HG03045 (cell line): ENCODE results near the gene CPTP.
A peak's percentile ranks its signal among the peaks of the same experiment; 100 is the strongest.

ENCODE experiments used
- ATAC-seq: cut with Tn5 transposase; IDR thresholded peaks from one replicate; pipeline ENCODE4 v1.9.1; 2021; ENCODE audit warnings: mild to moderate bottlenecking, moderate library complexity; ENCODE audit not compliant: unreplicated experiment

The CPTP gene

DNA sequence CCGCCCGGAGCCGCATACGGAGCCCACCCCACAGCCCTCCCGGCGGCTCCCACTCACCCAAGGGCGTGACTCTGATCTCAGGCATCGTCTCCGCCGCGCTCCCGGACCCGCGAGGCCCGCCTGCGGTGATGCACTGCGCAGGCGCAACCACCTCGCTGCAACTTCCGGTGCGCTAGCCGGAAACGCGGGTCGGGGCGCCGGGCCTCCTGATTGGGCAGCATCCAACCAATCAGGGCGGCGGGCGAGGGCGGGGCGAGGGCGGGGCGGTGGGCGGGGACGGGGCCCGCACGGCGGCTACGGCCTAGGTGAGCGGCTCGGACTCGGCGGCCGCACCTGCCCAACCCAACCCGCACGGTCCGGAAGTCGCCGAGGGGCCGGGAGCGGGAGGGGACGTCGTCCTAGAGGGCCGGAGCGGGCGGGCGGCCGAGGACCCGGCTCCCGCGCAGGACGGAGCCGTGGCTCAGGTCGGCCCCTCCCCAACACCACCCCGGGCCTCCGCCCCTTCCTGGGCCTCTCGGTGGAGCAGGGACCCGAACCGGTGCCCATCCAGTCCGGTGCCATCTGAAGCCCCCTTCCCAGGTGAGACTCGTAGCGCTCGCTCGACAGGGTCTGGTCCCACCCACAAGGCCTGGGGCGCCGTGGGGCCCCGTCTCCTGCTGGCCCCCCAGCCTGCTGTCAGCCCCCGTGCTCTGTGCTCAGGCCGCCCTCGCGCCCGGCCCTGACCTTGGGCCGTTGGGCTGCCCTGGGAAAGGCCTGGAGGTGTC, at the start of gene CPTP, which contains the start of gene INTS11:
TSS of gene CPTP (plus strand) at position 279 of the 764 bp plus-strand sequence. CDS start 2,109 bp downstream, outside the sequence.
TSS of gene INTS11 (minus strand) at position 137 of the 764 bp plus-strand sequence. CDS start at position 85, 52 bp downstream.
- ATAC-seq = peak; percentile 64

- no peak for ATAC-seq
Measured at GRCh38 chr1:1274931-1275431, 49.6 kb upstream of the CPTP start.

- ATAC-seq = no peak
Measured at GRCh38 chr1:1275836-1276235, 48.8 kb upstream of the CPTP start.

DNA sequence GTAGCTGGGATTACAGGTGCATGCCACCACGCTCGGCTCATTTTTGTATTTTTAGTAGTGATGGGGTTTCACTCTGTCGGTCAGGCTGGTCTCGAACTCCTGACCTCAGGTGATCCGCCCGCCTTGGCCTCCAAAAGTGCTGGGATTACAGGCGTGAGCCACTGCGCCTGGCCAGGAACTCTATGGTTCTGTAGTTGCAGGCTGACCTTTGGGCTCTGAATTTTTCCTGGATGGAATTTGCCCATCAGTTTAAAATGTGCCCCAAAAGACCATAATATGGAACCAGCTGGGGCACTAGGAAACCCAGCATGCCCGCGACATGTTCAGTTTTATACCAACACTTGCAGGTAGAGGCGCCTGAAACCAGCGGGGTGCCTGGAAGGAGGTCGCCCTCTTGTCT, 46.0 kb upstream of the CPTP start:
- ATAC-seq = no peak

DNA sequence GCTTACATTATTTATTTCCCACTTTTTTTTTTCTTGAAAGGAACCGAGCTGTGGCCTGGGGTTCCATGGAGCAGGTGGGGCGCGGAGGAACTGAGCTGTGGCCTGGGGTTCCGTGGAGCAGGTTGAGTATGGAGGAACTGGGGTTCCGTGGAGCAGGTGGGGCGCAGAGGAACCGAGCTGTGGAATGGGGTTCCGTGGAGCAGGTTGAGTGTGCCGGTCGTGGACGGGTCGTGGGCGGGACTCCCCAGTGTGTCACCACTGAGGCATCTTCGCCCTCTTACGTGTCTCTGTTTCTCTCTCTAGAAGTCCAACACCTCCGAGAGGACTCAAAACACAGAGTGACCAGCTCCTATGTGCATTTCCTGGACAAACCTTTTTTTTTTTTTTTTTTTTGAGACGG, 45.6 kb upstream of the CPTP start:
- ATAC-seq = no peak

DNA sequence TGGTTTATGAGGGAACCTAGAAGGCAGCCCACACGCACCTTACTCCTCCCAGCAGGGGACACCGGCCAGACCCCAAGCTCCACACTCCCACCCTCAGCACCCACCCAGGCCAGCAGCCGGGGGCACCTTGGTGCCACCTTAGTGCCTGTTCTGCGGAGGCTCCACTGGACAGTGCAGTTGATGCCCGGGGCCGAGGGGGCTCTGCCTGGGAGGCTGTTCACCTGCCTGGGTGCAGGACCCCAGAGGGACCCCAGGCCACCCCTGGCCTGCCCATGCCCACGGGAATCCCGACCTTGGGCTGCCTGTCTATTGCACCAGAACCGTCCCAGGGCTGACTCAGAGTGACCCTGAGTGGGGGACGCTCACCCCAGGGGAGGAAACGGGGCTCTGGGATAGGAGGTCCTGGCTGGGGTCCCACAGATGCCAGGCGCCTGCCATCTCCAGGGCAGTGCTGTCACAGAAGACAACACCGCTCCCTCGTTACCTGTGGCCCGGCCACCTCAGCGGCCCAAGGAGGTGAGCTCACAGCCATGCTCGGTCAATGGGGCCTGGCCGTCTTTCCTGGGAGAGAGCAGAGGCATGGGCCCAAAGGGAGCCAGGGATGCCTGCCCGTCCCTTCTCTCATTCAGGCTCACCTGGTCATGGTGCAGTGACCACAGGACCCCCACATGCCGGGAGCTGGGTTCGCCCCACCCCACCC, 43.7 kb upstream of the CPTP start:
- no peak for ATAC-seq

DNA sequence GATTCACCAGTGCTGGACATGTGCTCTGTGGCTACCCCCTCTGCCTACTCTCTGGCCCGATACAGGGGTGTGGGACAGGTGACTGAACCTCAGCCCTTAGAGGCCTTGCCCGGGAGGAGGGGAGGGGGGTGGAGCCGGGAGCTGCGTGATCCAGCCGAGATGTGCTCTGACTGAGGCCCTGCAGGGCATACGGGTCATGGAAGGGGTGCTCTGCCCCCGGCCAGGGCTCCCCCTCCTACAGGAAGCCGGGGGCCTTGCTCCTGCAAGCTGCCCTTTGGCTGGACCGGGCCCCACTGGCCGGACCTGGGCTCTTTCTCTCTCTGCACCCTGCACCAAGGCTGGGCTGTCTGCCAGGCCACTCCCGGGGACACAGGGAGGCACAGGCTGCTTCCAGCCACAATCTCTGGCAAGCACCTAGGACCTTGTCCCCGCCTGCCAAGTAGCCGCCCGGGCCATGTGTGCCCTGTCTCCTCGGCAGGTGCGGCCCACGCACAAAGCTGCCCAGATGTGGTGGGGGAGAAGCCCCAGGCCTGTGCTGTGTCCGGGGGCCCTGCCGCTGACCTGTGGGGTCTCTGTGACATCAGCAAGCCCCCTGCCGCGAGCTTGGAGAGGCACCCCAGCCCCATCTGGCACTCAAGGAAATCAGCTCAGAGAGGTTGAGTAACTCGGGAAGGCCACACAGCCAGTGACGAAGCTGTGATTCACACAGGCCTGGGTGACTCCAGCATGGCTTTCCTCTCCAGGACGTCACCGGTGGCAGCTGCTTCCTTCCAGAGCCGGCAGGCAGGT, 42.9 kb upstream of the CPTP start:
- no peak for ATAC-seq

GRCh38 chr1:1282998-1283397, 41.6 kb upstream of the CPTP start:
- ATAC-seq = no peak

- ATAC-seq = no peak
Measured at GRCh38 chr1:1283821-1284220, 40.8 kb upstream of the CPTP start.

- no peak for ATAC-seq
Measured at GRCh38 chr1:1284221-1285101, 40.1 kb upstream of the CPTP start.

GRCh38 chr1:1285102-1285571, 39.5 kb upstream of the CPTP start:
- ATAC-seq = no peak

GRCh38 chr1:1285611-1286311, 38.8 kb upstream of the CPTP start:
- ATAC-seq = no peak

DNA sequence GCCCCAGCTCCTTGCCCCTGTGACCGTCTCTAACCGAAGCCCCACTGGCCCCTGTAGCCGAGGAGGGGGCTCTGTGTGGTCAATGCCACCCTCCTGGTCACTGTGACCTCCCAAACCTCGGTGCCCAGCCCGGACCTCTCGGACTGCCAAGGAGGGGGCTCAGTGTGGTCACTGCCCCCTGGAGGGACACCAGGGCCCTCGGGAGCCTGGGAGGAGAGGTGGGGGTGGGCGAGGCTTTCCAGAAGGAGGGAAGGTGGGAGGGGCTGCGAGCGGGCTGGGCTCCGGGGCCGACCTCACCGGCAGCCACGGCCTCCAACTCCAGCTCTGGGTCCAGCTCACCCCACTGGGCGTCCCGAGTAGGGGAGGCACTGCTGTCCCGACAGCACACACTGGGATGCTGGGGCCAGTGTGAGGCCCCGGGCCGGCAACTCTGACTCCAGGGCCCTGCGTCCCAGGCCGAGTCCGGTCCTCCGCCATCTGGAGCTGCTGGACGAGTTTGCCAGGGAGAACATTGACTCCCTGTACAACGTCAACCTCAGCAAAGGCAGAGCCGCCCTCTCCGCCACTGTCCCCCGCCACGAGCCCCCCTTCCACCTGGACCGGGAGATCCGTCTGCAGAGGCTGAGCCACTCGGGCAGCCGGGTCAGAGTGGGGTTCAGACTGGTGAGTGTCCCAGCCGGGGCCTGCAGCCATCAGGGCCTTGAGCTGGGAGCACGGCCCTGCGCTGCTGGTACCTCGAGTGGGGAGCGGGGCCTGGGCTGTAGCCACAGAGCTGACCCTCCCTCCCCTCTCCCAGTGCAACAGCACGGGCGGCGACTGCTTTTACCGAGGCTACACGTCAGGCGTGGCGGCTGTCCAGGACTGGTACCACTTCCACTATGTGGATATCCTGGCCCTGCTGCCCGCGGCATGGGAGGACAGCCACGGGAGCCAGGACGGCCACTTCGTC, 38.0 kb upstream of the CPTP start:
- ATAC-seq = no peak

GRCh38 chr1:1287288-1288110, 37.1 kb upstream of the CPTP start:
- ATAC-seq = no peak

DNA sequence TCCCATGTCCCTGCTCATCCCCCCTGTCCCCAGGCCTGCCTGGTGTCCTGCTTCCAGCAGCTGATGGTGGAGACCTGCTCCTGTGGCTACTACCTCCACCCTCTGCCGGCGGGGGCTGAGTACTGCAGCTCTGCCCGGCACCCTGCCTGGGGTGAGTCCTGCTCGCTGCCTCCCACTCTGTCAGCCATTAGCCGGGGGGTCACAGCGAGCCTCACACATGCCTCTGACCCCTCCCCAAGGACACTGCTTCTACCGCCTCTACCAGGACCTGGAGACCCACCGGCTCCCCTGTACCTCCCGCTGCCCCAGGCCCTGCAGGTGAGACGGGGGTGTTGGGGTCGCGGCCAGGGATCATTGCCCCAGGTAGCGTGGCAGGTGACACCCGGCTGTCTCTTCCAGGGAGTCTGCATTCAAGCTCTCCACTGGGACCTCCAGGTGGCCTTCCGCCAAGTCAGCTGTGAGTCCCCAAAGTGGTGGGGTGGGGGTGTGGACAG, 34.3 kb upstream of the CPTP start:
- ATAC-seq = no peak

DNA sequence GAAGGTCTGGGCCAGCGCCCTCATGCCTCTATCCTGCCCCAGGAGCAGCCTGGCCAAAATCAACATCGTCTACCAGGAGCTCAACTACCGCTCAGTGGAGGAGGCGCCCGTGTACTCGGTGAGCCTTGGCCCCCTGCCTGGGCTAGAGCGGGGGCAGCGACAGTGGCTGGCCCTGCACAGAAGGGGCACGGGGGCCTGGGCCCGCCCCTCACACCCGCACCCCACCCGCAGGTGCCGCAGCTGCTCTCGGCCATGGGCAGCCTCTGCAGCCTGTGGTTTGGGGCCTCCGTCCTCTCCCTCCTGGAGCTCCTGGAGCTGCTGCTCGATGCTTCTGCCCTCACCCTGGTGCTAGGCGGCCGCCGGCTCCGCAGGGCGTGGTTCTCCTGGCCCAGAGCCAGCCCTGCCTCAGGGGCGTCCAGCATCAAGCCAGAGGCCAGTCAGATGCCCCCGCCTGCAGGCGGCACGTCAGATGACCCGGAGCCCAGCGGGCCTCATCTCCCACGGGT, 33.5 kb upstream of the CPTP start:
- ATAC-seq = no peak
